CD4-positive, alpha-beta T cell (primary cell): ENCODE results near the gene SERPINB12. TPM values are rescaled to one million over a fixed set of nuclear protein-coding genes. Genes with fewer than 3 reads are reported as not detected.
A peak's percentile ranks its signal among the peaks of the same experiment; 100 is the strongest.

Experiments
- ATAC-seq: fragments of 200-7000 bp; cut with Tn5 transposase; one replicate; pipeline ENCODE4 v1.10.0; 2022; ENCODE audit warnings: mild to moderate bottlenecking; ENCODE audit not compliant: poor library complexity
- CTCF ChIA-PET: fragments of 350-600 bp; sonication (Branson Sonifier 250); formaldehyde crosslinking; loops from one replicate; lab custom pipeline; 2021; ENCODE audit warnings: antibody characterized with exemption, inconsistent platforms; lab: Charles Lee
- POLR2A ChIA-PET: fragments of 350-600 bp; sonication (Branson Sonifier 250); formaldehyde crosslinking; loops from one replicate; lab custom pipeline; 2021; ENCODE audit warnings: antibody characterized with exemption, inconsistent platforms; lab: Charles Lee
- DNase-seq, 14 experiments: peaks; one replicate each; pipeline ENCODE4 v3.0.0-alpha.2; 2013 to 2020; ENCODE audit warnings: mixed read lengths in 2 of 14
- H3K27ac ChIP-seq, 2 donors: one replicate each; pipeline versions ENCODE4 v1.5.1 to v1.7.0; 2013; ENCODE audit warnings: low read length in 2 of 2, low read depth in 1 of 2, mild to moderate bottlenecking in 1 of 2
- H3K27me3 ChIP-seq, 2 experiments: 1 replicate in 1 of 2; 2 replicates in 1 of 2; pipeline versions ENCODE4 v1.6.1 to v1.7.0; 2013; ENCODE audit warnings: low read length in 2 of 2, control low read depth in 1 of 2, mild to moderate bottlenecking in 1 of 2, moderate library complexity in 1 of 2; ENCODE audit not compliant: insufficient read depth in 2 of 2, control insufficient read depth in 1 of 2
- H3K36me3 ChIP-seq: one replicate; pipeline ENCODE4 v1.6.1; 2013; ENCODE audit warnings: low read length, control low read depth; ENCODE audit not compliant: insufficient read depth
- H3K4me1 ChIP-seq: one replicate; pipeline ENCODE4 v1.6.1; 2013; ENCODE audit warnings: low read length, control low read depth; ENCODE audit not compliant: insufficient read depth
- H3K4me3 ChIP-seq: one replicate; pipeline ENCODE4 v1.5.1; 2013; ENCODE audit warnings: mild to moderate bottlenecking, low read length, moderate library complexity
- H3K9me3 ChIP-seq, 2 experiments: 1 replicate in 1 of 2; 2 replicates in 1 of 2; pipeline versions ENCODE4 v1.6.1 to v1.7.0; 2013; ENCODE audit warnings: low read length in 2 of 2, mild to moderate bottlenecking in 2 of 2, control low read depth in 1 of 2, moderate library complexity in 1 of 2; ENCODE audit not compliant: control insufficient read depth in 1 of 2, insufficient read depth in 1 of 2
- H3K27ac Mint-ChIP-seq: one replicate; pipeline ENCODE4 v1.8.0; 2020; ENCODE audit warnings: mixed read lengths
- H3K27me3 Mint-ChIP-seq: one replicate; pipeline ENCODE4 v1.8.0; 2021; ENCODE audit warnings: mixed read lengths
- H3K36me3 Mint-ChIP-seq: one replicate; pipeline ENCODE4 v1.8.0; 2021; ENCODE audit warnings: low read depth, mixed read lengths
- H3K4me1 Mint-ChIP-seq: one replicate; pipeline ENCODE4 v1.8.0; 2021; ENCODE audit warnings: low read depth, mixed read lengths
- H3K4me3 Mint-ChIP-seq: one replicate; pipeline ENCODE4 v1.8.0; 2020; ENCODE audit warnings: mild to moderate bottlenecking, mixed read lengths
- H3K9me3 Mint-ChIP-seq: one replicate; pipeline ENCODE4 v1.8.0; 2020; ENCODE audit warnings: mixed read lengths
- CTCF ChIP-seq: fragments of 200-600 bp; IDR thresholded peaks from one replicate; pipeline ENCODE4 v1.8.0; 2022; ENCODE audit warnings: antibody characterized with exemption, mild to moderate bottlenecking
- intact Hi-C, 2 experiments: fragments of 100-400 bp; cut with DNase I in 1 of 2; cut with micrococcal nuclease in 1 of 2; formaldehyde crosslinking; loops; one replicate each; pipeline versions ENCODE4 v1.15.1 to v1.9.0; 2023 to 2025; cut with DNase I, micrococcal nuclease
- total RNA-seq, 174 experiments: library from RNA in 2 of 174; stranded (reverse) in 2 of 174; gene quantifications; one replicate each; pipeline ENCODE4 v1.2.3 and lab custom pipeline; 2021 to 2026

SERPINB12 gene
- total RNA-seq, 2 experiments from 2014 or later: not detected

DNA sequence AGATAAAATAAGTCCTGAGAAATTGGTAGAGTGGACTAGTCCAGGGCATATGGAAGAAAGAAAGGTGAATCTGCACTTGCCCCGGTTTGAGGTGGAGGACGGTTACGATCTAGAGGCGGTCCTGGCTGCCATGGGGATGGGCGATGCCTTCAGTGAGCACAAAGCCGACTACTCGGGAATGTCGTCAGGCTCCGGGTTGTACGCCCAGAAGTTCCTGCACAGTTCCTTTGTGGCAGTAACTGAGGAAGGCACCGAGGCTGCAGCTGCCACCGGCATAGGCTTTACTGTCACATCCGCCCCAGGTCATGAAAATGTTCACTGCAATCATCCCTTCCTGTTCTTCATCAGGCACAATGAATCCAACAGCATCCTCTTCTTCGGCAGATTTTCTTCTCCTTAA lies 54.8 kb downstream of the SERPINB12 start:
- no peaks in the 10 kb centered on the region for H3K27me3 Mint-ChIP-seq
- ChIA-PET POLR2A (no interaction called here), CTCF (no interaction called here)
- H3K27me3 ChIP-seq: no peaks in the 10 kb centered on the region
- H3K4me1 Mint-ChIP-seq: no peaks in the 10 kb centered on the region
- no peak overlapping the region for H3K27ac Mint-ChIP-seq
- intact Hi-C loops: no loop called here
- no peaks in the 10 kb centered on the region for H3K4me1 ChIP-seq
- no peaks in the 10 kb centered on the region for H3K36me3 Mint-ChIP-seq
- peaks cover 0 to 3% of the 10 kb centered on the region in 2 experiments for H3K9me3 ChIP-seq
- no peak for TF ChIP-seq CTCF
- H3K4me3 ChIP-seq: no peak overlapping the region
- ATAC-seq: no peak
- H3K36me3 ChIP-seq: no peaks in the 10 kb centered on the region
- no peak for DNase-seq
- H3K9me3 Mint-ChIP-seq: no peaks in the 10 kb centered on the region
- no peak overlapping the region for H3K4me3 Mint-ChIP-seq
- no peak overlapping the region for H3K27ac ChIP-seq

DNA sequence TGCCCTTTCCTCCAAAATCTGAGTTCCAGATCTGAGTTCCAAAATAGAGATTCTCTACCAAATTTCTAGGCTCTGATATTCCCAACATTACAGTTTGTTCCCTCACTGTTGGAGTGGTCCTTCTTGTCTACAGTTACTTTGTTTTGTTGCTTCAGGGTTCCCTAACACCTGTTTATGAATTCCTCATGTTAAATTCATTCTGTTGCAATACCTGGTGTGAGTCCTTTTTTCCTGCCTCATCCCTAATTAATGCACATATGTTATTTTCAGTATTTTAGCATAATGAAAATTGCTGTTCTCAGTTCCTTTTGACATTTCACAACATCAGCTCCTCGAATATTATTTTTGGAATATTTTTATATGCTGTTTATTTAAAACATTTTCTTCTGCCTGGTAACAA lies 61.2 kb downstream of the SERPINB12 start:
- ChIA-PET CTCF (interaction anchor here (0.6 kb wide), 1 partner anchor 76 kb away, joined by 3 read pairs; no protein-coding TSS in a partner anchor), POLR2A (no interaction called here)
- peaks cover 7% of the 10 kb centered on the region for H3K27me3 Mint-ChIP-seq
- H3K27ac ChIP-seq: no peak overlapping the region
- H3K27me3 ChIP-seq: no peaks in the 10 kb centered on the region
- no peak overlapping the region for H3K27ac Mint-ChIP-seq
- H3K4me3 ChIP-seq: no peak overlapping the region
- H3K9me3 ChIP-seq: peaks cover 0 to 3% of the 10 kb centered on the region in 2 experiments
- no peaks in the 10 kb centered on the region for H3K4me1 ChIP-seq
- H3K36me3 ChIP-seq: no peaks in the 10 kb centered on the region
- no peak for ATAC-seq
- H3K36me3 Mint-ChIP-seq: no peaks in the 10 kb centered on the region
- no peak for TF ChIP-seq CTCF
- no peaks in the 10 kb centered on the region for H3K9me3 Mint-ChIP-seq
- intact Hi-C loops: no loop called here
- H3K4me1 Mint-ChIP-seq: no peaks in the 10 kb centered on the region
- H3K4me3 Mint-ChIP-seq: no peak overlapping the region
- DNase-seq: no peak

GRCh38 chr18:63603772-63604171 lies 61.6 kb downstream of the SERPINB12 start:
- DNase-seq (peak in 1 of 14 experiments; percentile 15), ATAC-seq (no peak)
- no peak overlapping the region for H3K27ac Mint-ChIP-seq
- Histone ChIP-seq H3K36me3 (no peaks in the 10 kb centered on the region), H3K4me1 (no peaks in the 10 kb centered on the region), H3K27me3 (no peaks in the 10 kb centered on the region), H3K9me3 (peaks cover 0 to 3% of the 10 kb centered on the region in 2 experiments), H3K4me3 (no peak overlapping the region), H3K27ac (no peak overlapping the region)
- ChIA-PET CTCF (interaction anchor here (0.6 kb wide), 1 partner anchor 75 kb away, joined by 3 read pairs; no protein-coding TSS in a partner anchor), POLR2A (no interaction called here)
- no peaks in the 10 kb centered on the region for H3K9me3 Mint-ChIP-seq
- intact Hi-C loops: no loop called here
- H3K4me3 Mint-ChIP-seq: no peak overlapping the region
- H3K27me3 Mint-ChIP-seq: peaks cover 7% of the 10 kb centered on the region
- H3K4me1 Mint-ChIP-seq: no peaks in the 10 kb centered on the region
- no peak for TF ChIP-seq CTCF
- H3K36me3 Mint-ChIP-seq: no peaks in the 10 kb centered on the region
